SIG-M5 treated with dmso at 0.1 percent for 504 hours (cell line): Measurements from ENCODE around the gene SMYD2.

Experiments used
- DNase-seq: peaks from one replicate; lab custom pipeline; 2025; ENCODE audit not compliant: unreplicated experiment; lab: John Stamatoyannopoulos, UW

Gene SMYD2

GRCh38 chr1:214384373-214385079 lies 103.6 kb downstream of the SMYD2 start:
- DNase-seq = no peak

DNA sequence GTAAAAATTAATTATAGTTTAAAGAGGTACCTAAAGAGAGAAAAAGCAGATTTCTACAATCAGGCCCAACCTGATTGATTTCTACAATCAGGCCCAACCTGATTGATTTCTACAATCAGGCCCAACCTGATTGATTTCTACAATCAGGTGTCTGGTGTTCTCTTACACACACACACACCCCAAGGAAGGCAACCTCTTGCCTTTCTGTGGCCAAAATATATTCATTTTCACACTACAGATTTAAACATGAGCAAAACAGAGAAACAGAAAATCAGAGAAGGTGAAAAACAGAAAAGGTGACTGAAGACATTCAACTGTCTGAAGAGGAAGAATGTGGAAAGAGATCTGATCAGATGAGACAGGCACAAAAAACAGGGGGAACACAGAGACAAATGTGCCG lies 104.5 kb downstream of the SMYD2 start:
- DNase-seq = no peak

DNA sequence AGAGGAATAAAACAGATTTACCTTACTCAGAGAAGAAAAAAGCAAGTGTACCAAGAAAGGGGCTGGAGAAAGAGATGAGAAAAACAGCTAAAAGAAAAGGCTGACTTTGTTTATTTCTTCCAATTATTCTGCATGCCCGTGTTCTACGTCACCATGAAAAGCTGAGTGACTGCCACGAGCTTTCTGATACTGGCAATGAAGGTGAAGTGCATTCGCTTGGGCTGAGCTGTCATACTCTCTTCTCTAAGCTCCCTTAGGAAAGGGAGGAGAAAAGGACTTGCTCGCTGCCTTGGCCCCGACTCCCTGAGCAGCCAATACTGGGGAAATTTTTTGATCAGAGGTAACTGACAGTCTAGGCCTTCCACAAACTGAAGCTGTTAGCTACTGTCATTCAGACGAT lies 105.4 kb downstream of the SMYD2 start:
- DNase-seq = no peak
